Activated naive CD4-positive, alpha-beta T cell treated with anti-CD3 and anti-CD28 coated beads, Interleukin-2, amount 50 U/mL, for 72 hours (primary cell): ENCODE data around the gene PAK6. TPM values are rescaled to one million over a fixed set of nuclear protein-coding genes. Genes with fewer than 3 reads are reported as not detected.

Experiments
- ATAC-seq, 2 donors: fragments of 150-1000 bp; cut with Tn5 transposase; 2 replicates each; pipeline ENCODE4 v1.10.0; 2021; ENCODE audit warnings: mild to moderate bottlenecking in 2 of 2, moderate library complexity in 2 of 2
- DNase-seq, 2 donors: peaks; one replicate each; pipeline ENCODE4 v3.0.0; 2021 to 2022; ENCODE audit warnings: low spot score in 2 of 2
- H3K27ac Mint-ChIP-seq, 2 donors: one replicate each; pipeline ENCODE4 v1.8.0; 2022; ENCODE audit warnings: mild to moderate bottlenecking in 2 of 2, mixed read lengths in 2 of 2
- H3K36me3 Mint-ChIP-seq, 2 donors: one replicate each; pipeline ENCODE4 v1.8.0; 2022; ENCODE audit warnings: mixed read lengths in 2 of 2
- H3K9me3 Mint-ChIP-seq, 2 donors: one replicate each; pipeline ENCODE4 v1.8.0; 2022; ENCODE audit warnings: mixed read lengths in 2 of 2
- total RNA-seq, 2 donors: library from RNA; stranded (reverse); gene quantifications; one replicate each; pipeline ENCODE4 v1.2.3, GENCODE V29; 2022

PAK6 gene
- total RNA-seq, 2 donors from 2014 or later = 0.29 to 0.30 TPM

DNA sequence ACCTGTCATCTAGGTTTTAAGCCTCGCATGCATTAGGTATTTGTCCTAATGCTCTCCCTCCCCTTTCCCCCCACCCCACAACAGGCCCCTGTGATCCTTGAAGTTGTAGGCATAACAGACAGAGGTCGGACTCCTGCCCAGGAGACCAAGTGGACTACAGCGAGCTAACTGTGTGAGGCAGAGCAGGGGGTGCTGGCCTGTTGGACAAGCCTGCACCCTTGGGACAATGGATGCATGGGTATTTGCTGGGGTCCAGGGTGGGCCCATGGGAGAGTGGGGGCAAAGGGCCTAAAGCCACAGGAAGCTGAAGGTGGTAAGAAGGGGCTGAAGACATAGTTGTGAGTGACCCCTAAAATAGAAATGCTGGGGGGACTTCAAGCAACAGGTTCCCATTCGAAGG, 66.4 kb downstream of the PAK6 start:
- Mint-ChIP-seq H3K9me3 (peaks cover 0 to 4% of the 10 kb centered on the region in 2 donors), H3K36me3 (peaks cover 7 to 16% of the 10 kb centered on the region in 2 donors), H3K27ac (no peak overlapping the region)
- DNase-seq (no peak), ATAC-seq (no peak)

DNA sequence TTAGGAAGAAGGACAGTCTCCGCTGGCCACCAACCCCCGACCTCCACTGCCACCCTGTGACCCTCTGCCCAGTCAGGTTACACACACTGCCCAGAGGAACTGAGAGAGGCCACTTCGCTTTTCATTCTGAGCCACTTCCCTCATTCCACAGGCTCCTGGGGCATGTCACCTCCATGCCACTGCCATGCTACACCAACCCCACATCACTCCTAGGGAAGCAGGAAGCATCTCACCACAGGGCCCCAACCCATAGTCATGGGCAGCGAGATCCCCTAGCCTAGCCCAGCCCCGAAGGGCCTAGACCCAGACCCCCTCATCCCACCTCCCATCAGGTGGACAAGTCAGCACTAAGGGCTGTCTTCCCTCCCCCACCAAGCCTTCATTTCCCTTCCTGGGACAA, 67.5 kb downstream of the PAK6 start:
- Mint-ChIP-seq H3K27ac (peak overlapping the region; percentile 69 to 87), H3K9me3 (no peaks in the 10 kb centered on the region), H3K36me3 (peaks cover 0 to 7% of the 10 kb centered on the region in 2 donors)
- ATAC-seq (no peak), DNase-seq (no peak)

DNA sequence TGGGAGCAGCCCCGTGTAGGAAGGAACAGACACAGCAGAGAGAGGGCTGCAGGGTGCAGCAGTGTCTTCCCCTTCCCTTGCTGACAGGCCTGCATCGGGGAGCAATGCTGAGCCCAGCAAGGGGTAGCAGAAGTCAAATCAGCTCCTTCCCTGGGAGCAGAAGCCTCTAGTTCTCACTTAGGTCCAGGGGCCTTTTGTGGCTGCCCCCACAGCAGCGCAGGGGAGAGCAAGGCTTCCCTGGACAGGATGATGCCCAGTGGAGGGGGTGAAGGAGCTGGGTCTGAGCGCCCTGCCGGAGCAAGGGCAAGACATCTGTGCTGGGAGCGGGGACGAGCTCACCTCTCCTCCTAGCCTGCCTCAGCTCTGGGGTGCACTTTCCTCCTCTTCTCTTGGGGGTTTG, 68.0 kb downstream of the PAK6 start:
- DNase-seq = no peak
- Mint-ChIP-seq H3K36me3 (peaks cover 0 to 1% of the 10 kb centered on the region in 2 donors), H3K27ac (peak overlapping the region; percentile 69 to 87), H3K9me3 (no peaks in the 10 kb centered on the region)
- ATAC-seq = no peak

DNA sequence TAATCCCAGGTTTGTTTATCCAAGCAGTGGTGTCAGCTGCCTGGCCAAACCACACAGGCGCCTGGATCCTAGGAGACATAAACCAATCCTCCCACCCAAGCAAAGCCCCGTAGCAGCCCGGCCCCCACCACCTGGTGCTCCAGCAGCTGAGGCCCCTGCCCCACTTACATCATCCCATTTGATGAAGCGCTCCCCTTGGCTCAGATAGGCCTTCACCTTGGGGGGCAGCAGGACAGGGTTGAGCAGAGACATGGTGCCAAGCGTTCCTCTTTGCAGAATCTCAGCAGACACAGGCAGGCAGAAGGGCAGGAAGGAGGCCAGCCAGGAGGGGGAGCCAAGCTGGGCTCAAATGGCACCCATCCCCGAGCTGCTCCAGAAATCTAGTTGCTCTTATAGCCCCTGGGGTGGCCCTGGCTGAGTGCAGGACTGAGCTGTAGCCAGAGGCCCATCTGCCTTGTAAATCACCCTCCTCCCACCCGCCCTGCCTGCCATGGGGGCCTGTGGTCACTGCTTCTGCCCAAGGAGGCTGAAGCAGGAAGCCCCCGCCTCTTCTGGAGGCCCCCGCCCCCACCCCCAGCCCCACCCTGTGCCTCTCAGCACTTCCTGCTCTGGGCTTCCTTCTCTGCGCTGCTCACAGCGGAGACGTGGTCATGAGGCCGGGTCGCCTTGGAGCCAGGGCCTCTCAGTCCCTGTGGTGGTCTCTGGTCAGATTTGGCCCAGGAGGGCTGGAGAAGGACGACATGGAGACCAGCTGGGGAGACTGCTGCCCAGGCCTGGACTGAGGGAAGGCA, 68.8 kb downstream of the PAK6 start, which contains the start of gene PLCB2:
TSS of gene PLCB2 (minus strand) at position 515 of the 791 bp plus-strand sequence. CDS start at position 252, 263 bp downstream.
- peak within 1 kb of the TSS; percentile 87 to 95 for H3K27ac Mint-ChIP-seq
- H3K9me3 Mint-ChIP-seq = no peaks in the 10 kb centered on the region
- ATAC-seq (peak; percentile 79 to 81), DNase-seq (peak; percentile 71 to 72)
- H3K36me3 Mint-ChIP-seq = no peaks in the 10 kb centered on the region

DNA sequence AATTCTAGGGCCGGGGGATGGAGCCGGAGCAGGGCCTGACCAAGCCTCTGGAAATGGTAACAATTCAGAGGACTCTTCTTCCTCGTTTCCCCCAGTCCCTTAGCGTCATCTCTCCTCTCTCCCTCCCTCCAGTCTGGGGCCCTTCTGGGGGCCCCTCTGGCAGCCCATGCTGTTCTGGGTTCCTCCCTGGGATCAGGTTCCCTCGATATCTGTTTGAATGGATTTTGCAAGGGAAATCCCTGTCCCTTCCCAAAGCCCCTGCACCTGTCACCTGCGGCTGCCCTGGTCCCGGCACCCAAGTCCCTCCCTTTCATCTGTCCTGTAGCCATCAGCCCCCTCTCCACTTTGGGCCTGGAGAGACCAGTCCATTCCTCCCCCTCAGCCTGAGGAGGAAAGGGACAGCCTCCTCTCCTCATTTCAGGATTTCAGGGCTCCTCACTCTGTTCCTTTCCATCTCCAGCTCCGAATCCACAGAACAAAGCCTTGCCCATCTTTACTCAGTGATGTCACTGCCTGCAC, 70.5 kb downstream of the PAK6 start:
- ATAC-seq = no peak
- H3K27ac Mint-ChIP-seq = peak overlapping the region; percentile 87 to 95
- H3K9me3 Mint-ChIP-seq = no peaks in the 10 kb centered on the region
- no peak for DNase-seq
- H3K36me3 Mint-ChIP-seq = no peaks in the 10 kb centered on the region

DNA sequence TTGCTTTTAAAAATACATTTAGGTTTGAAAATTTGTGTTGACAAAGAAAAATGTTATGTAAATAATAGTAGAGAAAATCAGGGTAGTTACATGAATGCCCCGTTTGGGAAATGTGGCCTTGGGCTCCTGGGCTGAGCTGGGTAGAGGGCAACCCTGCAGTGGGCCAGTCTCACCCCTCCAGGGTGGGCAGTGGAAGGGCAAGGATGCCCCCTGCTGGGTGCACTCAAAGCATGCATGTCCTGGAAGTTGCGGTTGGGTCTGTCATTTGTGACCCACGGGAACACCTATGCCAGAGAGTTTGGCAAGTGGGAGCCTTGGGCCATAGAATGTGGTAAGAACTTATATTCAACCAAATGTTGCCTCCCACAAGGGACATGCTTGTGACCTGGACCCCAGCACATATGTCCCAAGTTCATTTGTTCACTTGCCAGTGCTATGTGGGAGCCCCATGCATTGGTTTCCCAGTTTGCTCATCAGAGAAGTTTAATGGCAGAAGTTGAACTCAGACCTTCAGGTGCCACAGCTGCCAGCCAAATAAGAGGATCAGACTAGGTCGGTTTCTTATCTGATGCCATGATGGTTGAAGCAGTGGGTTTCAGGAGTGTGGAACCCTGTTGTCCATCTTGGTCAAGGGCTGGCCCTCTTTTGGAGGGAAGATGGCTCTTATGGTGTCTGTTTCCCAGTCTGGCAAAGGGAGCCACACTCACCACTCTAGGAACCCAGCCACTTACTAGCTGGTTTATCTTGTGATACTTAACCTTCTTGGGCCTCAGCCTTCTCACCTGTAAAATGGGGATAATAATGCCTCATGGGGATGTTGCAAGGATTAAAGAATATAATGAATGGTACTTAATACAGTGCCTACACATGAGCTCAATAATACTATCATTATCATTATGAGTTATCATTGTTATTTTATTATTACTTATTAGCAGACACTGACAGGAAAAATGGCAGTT, 71.4 kb downstream of the PAK6 start:
- Mint-ChIP-seq H3K27ac (peak overlapping the region; percentile 87 to 88), H3K9me3 (no peaks in the 10 kb centered on the region), H3K36me3 (no peaks in the 10 kb centered on the region)
- ATAC-seq (peak; percentile 36 to 37), DNase-seq (peak; percentile 72)

DNA sequence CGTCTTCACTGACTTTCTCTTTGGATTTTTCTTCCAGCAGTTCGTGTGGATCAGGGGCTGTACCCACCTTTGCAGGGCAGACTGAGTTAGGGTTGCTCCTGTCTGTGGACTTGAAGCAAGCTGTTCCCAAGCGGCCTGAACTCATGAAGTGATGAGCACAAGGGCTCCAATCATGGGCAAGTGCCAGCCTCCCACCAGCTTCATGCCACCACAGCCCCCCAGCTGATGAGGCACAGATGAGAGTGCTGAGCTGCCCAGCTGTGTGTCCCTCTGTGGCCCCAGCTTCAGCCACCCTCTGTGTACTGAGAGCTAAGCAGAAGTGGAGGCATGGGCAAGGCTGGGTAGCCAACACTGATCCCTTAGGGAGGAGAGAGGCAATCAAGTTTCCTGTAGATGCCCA, 72.1 kb downstream of the PAK6 start:
- H3K36me3 Mint-ChIP-seq = no peaks in the 10 kb centered on the region
- H3K9me3 Mint-ChIP-seq = no peaks in the 10 kb centered on the region
- ATAC-seq (no peak), DNase-seq (no peak)
- H3K27ac Mint-ChIP-seq = no peak overlapping the region

DNA sequence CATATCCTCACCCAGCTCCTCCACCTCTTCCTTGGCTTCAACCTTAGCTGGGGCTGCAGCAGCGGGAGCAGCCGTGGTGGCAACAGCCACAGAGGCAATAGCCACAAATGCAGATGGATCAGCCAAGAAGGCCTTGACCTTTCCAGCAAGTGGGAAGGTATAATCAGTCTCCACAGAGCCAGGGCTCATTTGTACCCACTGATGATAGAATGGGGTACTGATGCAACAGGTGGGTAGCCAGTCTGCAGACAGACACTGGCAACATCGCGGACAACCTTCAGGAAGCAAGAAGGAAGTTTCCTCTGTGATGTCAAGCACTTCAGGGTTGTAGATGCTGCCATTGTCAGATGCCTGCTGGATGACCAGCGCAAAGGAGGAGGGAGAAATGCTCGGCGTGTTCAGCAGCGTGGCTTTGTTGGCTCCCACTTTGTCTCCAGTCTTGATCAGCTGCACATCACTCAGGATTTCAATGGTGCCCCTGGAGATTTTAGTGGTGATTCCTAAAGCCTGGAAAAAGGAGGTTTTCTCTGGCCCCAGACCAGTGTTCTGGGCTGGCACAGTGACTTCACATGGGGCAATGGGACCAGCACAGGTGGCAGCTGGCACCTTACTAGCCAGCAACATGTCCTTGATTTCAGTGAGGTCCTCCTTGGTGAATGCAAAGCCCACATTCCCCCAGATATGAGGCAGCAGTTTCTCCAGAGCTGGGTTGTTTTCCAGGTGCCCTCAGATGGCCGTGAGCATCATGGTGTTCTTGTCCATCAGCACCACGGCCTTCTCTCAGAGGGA, 73.7 kb downstream of the PAK6 start:
- no peak for ATAC-seq
- DNase-seq = no peak
- Mint-ChIP-seq H3K27ac (no peak overlapping the region), H3K9me3 (no peaks in the 10 kb centered on the region), H3K36me3 (no peaks in the 10 kb centered on the region)

DNA sequence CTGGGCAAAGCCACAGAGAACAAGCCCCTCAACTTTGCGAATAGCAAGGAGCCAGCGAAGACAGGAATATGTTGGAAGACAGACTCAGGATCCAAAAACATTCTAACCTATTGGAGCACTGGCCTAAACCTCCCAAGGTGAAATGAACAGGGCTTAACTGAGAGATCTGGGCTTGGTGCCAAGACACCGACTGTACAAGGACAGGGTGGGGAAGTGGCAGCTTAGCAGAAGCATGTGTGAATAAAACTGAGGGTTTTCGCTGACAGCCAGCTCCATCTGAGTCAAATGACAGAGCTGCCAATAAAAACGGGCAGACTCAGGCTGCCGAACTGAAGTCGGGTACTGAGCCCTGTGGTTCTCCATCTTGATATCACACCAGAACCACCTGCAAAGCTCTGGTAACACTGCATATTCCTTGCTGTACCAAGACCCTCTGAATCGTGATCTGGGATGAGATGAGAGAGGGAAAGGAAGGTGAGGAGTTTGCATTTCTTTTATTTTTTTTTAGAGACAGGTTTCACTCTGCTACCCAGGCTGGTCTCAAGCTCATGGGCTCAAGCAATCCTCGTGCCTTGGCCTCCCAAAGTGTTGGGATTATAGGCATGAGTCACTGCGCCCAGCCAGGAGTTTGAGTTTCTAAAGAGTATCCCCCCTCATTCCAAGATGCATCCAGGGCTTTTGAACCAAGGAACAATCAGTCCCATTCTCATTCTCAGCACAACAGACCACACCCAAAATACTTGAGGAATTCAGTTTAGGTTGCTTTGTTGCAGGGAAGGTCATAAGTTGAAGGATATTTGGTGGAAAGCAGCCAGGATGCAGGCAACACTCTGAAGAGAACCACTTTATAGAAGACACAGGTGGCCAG, 74.9 kb downstream of the PAK6 start:
- Mint-ChIP-seq H3K9me3 (no peaks in the 10 kb centered on the region), H3K27ac (no peak overlapping the region), H3K36me3 (no peaks in the 10 kb centered on the region)
- DNase-seq (no peak), ATAC-seq (no peak)

DNA sequence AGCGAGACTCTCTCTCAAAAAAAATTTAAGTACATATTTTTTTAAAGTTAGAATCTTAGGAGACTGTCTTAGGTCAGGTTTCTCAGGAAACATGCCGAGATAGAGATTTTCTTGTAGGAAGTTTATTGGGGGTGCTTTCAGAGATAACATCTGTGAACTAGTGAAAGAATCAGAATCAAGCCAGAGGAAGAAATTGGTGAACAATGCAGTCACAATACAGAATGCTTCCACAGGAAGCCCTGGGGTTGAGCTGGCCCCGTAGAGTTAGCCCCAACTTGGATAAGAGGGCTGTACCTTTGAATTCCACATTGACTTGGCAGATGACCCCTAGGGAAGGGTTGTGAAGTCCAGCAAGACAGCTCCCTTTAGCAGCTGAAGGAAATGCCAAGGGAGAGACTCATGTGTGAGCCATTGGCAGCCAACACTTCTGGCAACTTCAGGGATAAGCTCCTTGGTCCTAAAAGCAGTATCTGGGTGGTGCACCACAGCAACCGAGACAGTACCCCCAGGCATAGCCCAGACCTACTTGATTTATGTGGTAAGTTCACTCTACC, 75.9 kb downstream of the PAK6 start:
- no peak for DNase-seq
- peak overlapping the region in 1 of 2 donors; percentile 16 for H3K27ac Mint-ChIP-seq
- H3K36me3 Mint-ChIP-seq = no peaks in the 10 kb centered on the region
- no peak for ATAC-seq
- H3K9me3 Mint-ChIP-seq = no peaks in the 10 kb centered on the region

DNA sequence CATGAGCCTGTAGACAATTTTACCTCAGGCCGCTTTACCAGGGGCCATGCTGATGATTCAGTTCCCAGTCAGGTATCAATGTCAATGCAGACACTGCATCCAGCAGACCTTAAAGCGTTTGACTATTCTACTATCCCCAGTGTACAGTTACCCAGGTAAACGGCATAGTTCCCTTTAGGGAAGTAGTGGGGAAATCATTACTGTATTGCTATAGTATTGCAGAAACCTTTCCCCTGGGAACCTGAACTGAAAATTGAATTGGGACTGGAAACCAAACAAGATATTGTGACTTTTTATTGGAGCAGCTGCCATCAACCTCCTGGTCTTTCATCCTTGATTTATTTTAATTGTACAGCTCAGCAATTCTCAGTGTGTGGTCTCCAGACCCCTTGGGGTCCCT, 78.1 kb downstream of the PAK6 start:
- ATAC-seq (no peak), DNase-seq (no peak)
- no peak overlapping the region for H3K27ac Mint-ChIP-seq
- H3K9me3 Mint-ChIP-seq = no peaks in the 10 kb centered on the region
- no peaks in the 10 kb centered on the region for H3K36me3 Mint-ChIP-seq

DNA sequence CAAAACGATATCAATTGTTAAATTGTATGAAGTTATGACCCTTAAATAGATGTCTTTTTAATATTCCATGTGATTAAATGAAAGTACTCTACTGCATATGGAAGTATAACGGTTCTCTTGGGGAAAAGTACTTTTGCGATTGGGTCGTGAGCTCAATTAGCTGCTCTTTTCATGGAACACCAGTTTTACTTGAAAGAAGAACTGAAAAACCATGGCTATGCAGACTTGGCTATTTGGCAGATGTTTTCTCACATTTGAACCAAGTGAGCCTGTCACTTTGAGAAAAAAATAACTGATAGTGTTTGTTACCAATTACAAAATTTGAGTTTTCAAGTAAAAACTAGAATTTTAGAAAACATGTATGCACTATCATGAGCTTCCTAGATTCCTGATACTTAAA, 78.7 kb downstream of the PAK6 start:
- DNase-seq (no peak), ATAC-seq (no peak)
- no peaks in the 10 kb centered on the region for H3K36me3 Mint-ChIP-seq
- H3K9me3 Mint-ChIP-seq = no peaks in the 10 kb centered on the region
- H3K27ac Mint-ChIP-seq = no peak overlapping the region

DNA sequence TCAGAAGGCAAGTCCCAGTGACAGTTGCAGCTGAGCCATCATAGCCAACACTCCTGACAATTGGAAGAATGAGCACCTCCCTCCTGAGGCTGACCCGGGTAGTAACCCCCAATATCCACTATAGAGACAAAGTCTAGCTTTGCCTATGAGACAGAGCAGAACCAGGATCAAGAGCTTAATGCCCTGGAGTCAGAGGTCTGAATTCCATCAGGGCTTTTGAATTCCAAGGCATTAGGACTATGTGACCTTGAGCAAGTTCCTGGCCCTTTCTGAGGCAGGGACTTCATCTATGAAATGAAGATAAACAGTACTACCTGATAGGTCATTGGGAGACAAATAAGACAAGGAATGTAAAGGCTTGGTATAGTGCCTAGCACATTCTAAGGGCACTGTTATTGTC, 81.5 kb downstream of the PAK6 start:
- Mint-ChIP-seq H3K36me3 (peaks cover 5% of the 10 kb centered on the region in 2 donors), H3K9me3 (no peaks in the 10 kb centered on the region), H3K27ac (no peak overlapping the region)
- no peak for DNase-seq
- ATAC-seq = no peak

DNA sequence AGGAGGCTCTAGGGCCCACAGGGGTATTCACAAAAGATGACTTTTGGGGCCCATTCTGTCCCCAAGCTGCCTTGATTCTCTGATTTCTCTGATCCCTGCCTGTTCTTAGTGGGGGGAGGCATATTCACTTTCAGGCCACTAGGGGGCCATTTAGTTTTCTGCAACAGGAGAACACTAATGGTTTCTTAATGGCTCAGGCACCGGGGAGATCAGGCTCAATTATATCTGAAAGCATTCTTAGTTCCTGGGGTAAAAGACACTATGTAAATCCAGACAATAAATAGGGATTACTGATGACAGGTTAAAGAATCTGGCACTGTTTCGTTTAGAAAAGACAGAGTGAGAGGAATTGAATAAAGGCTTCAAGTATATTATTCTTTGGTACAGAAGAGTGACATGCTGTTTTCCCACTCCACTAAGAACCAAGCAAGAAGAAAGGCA, 82.1 kb downstream of the PAK6 start:
- ATAC-seq = peak; percentile 19 to 33

DNA sequence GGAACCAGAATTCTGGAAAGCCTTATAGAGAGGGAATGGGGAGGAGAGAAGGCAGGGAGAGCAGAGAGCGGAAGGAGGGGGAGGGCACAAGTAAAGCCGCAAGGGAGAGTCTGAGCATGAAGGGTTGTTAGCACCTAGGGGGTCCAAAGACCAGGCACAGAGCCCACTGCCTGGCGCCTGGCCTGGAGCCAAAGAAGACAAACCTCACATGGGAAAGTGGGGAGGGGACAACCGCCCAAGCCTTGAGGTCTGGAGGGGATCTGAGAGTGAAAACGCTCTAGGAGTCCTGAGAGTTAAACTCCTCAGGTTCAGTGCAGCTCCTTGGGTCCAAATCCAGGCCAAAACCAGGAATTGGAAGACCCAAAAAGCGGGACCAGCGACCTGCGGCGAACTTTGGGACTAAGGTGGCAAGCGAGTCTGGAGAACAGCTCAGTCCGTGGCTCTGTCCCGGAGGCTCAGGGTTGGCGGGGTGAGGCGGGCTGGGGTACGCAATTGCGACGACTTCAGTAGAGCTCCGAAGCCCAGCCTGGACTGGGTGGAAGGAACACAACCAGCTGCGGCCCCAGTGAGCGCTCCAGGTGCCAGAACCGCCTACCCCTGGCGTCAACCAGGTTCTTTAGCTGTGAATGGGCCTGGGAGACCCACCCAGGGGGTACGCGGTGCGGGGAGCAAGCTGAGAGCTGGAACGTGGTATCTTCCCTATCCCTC, 83.8 kb downstream of the PAK6 start:
- H3K9me3 Mint-ChIP-seq = no peaks in the 10 kb centered on the region
- H3K27ac Mint-ChIP-seq = no peak overlapping the region
- H3K36me3 Mint-ChIP-seq = peaks cover 5 to 6% of the 10 kb centered on the region in 2 donors
- ATAC-seq (no peak), DNase-seq (no peak)

More for the DNA sequence above, 82.1 kb downstream of the PAK6 start:
- H3K9me3 Mint-ChIP-seq = no peaks in the 10 kb centered on the region
- no peak for DNase-seq
- peaks cover 5 to 6% of the 10 kb centered on the region in 2 donors for H3K36me3 Mint-ChIP-seq
- no peak overlapping the region for H3K27ac Mint-ChIP-seq
